Glutamatergic neuron (in vitro differentiated cells): ENCODE measurements around the gene MAST2. TPM values are rescaled to one million over a fixed set of nuclear protein-coding genes. Genes with fewer than 3 reads are reported as not detected.

Source experiments
- DNase-seq: peaks from one replicate; pipeline ENCODE4 v3.0.0; 2022
- H3K27ac Mint-ChIP-seq: one replicate; pipeline ENCODE4 v1.8.0; 2020; ENCODE audit warnings: mild to moderate bottlenecking, mixed read lengths, inconsistent platforms; ENCODE audit not compliant: unreplicated experiment
- H3K27me3 Mint-ChIP-seq: one replicate; pipeline ENCODE4 v1.8.0; 2020; ENCODE audit warnings: mild to moderate bottlenecking, moderate library complexity, mixed read lengths, inconsistent platforms; ENCODE audit not compliant: unreplicated experiment
- H3K36me3 Mint-ChIP-seq: one replicate; pipeline ENCODE4 v1.8.0; 2020; ENCODE audit warnings: mild to moderate bottlenecking, mixed read lengths, inconsistent platforms; ENCODE audit not compliant: unreplicated experiment
- H3K4me1 Mint-ChIP-seq: one replicate; pipeline ENCODE4 v1.8.0; 2020; ENCODE audit warnings: mild to moderate bottlenecking, low read depth, mixed read lengths, inconsistent platforms; ENCODE audit not compliant: unreplicated experiment
- H3K4me3 Mint-ChIP-seq: one replicate; pipeline ENCODE4 v1.8.0; 2020; ENCODE audit warnings: mild to moderate bottlenecking, mixed read lengths, inconsistent platforms; ENCODE audit not compliant: unreplicated experiment
- H3K9me3 Mint-ChIP-seq: one replicate; pipeline ENCODE4 v1.8.0; 2020; ENCODE audit warnings: mild to moderate bottlenecking, moderate library complexity, mixed read lengths, inconsistent platforms; ENCODE audit not compliant: unreplicated experiment
- CTCF ChIP-seq: fragments of 200-600 bp; sonication (generic); IDR thresholded peaks from one replicate; pipeline ENCODE4 v1.5.0; 2021; ENCODE audit not compliant: partially characterized antibody, unreplicated experiment
- total RNA-seq: library from RNA; stranded (reverse); fragmentation: NEBNext Ultra II Directional; extraction: Animal tissue kit (Norgen Biotek cat#: 25700); gene quantifications from one replicate; pipeline ENCODE4 v1.2.1, GENCODE V29; 2021; ENCODE audit not compliant: unreplicated experiment

Gene MAST2
- total RNA-seq, 1 donor from 2014 or later: 95.1 TPM

DNA sequence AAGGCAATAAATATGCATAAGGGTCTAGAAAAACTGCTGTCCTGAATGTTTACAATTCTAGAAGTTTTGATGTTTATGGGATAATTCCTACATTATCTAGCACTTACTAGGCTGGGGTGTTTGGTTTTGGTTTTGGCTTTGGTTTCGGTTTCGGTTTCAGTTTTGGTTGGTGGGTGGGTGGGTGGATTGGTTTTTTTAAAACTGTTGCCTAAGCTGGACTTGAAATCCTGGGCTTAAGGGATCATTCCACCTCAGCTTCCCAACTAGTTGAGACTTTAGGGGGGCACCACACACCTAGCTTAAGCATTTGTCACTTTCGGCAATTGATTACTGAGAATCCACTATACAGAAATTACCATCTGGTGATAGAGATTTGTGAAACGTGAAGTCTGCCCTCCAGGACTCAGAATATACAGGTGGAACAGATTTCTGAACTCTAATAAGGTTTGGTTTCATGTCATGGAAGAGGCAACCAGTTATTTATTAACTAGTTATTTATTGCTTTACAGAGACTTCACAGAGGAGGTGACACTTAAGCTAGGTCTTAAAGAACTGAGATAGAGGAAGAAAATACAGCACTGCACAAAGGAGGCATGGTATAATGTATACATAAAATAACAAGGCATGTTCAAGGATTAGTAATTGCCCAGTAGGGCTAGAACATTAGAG lies 259.4 kb downstream of the MAST2 start:
- H3K9me3 Mint-ChIP-seq: peaks cover 3% of the 10 kb centered on the region
- H3K36me3 Mint-ChIP-seq: peaks cover 18% of the 10 kb centered on the region
- DNase-seq: no peak
- no peaks in the 10 kb centered on the region for H3K4me1 Mint-ChIP-seq
- no peak for TF ChIP-seq CTCF
- peaks cover 11% of the 10 kb centered on the region for H3K27me3 Mint-ChIP-seq
- H3K27ac Mint-ChIP-seq: peak overlapping the region; percentile 28
- H3K4me3 Mint-ChIP-seq: no peak overlapping the region

DNA sequence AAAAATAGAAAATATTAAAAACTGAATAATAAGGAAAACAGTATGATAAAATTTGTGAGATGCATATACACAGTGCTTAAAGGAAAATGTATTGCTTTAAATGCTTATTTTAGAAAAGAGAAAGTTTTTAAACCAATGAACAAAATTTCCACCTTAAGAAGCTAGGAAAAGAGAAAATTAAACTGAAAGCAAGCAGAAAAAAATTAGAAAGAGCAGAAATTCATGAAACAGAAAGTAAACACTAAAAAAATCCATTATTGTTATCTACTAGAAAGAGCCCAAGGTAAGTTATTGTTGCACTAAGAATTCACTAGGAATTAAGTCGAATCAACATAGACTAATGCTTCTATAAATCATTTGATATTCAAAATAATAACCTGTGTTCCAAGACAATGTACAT lies 261.3 kb downstream of the MAST2 start:
- H3K4me3 Mint-ChIP-seq: no peak overlapping the region
- peaks cover 6% of the 10 kb centered on the region for H3K27me3 Mint-ChIP-seq
- H3K9me3 Mint-ChIP-seq: peaks cover 3% of the 10 kb centered on the region
- no peak for TF ChIP-seq CTCF
- H3K27ac Mint-ChIP-seq: no peak overlapping the region
- H3K4me1 Mint-ChIP-seq: no peaks in the 10 kb centered on the region
- peaks cover 12% of the 10 kb centered on the region for H3K36me3 Mint-ChIP-seq
- DNase-seq: no peak

DNA sequence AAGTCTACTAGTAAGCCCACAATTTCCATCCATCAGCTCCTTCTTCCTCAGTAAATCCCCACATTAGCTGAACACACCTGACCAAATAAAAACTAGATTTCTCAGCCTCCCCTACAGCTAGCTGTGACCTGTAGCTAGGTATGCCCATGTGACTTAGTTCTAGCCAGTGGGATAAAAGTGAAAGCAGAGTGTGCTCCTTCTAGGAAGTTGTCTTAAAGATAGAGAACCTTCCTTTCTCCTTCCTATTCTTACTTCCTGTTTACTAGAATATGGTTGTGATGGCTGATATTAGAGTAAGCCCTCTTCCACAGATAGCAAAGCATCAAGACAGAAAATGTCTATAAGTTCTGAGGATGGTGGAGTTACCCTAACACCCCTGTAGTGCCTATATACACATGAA lies 262.0 kb downstream of the MAST2 start:
- Mint-ChIP-seq H3K4me3 (no peak overlapping the region), H3K9me3 (peaks cover 3% of the 10 kb centered on the region), H3K4me1 (no peaks in the 10 kb centered on the region), H3K36me3 (peaks cover 12% of the 10 kb centered on the region), H3K27ac (no peak overlapping the region), H3K27me3 (peaks cover 6% of the 10 kb centered on the region)
- no peak for DNase-seq
- TF ChIP-seq CTCF: no peak

DNA sequence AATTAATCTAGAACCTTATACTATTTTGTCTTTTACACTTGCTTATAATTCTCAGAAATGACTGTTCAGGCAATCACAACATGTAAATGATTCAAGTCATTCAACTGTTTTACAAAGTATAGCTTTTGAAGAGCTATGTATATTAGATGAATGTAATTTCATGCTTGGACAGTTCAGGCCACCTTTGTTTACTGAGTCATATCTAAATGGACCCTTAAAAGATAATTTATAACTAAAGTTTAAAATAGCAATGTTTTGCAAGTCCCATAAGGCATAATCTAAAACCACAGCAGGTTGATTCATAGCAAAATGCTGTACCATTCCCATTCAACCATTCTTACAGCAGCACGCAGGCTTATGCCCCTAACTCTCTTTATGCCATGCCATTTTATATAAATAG lies 264.2 kb downstream of the MAST2 start:
- Mint-ChIP-seq H3K9me3 (peaks cover 5% of the 10 kb centered on the region), H3K36me3 (no peaks in the 10 kb centered on the region), H3K27me3 (peaks cover 1% of the 10 kb centered on the region), H3K4me1 (peaks cover 2% of the 10 kb centered on the region), H3K27ac (no peak overlapping the region), H3K4me3 (no peak overlapping the region)
- no peak for DNase-seq
- TF ChIP-seq CTCF: no peak

DNA sequence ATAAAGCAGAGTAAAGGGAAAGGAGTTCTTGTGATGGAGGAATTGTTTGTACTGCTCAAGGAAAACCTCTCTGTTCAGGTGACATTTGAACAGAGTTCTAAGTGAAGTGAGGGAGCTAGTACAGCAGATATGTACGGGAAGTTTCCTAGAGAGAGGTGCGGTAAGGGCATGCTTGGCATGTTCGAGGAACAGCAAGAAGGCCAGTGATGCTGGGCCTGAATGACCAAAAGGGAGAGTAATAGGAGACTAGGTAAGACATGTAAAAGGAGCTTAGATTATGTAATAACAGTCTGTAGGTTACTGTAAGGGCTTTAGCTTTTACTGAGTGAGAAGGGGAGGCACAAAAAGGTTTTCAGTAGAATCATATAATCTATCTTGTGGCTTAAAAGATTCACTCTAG lies 265.1 kb downstream of the MAST2 start:
- Mint-ChIP-seq H3K4me1 (peaks cover 2% of the 10 kb centered on the region), H3K9me3 (peaks cover 4% of the 10 kb centered on the region), H3K36me3 (no peaks in the 10 kb centered on the region), H3K4me3 (no peak overlapping the region), H3K27ac (no peak overlapping the region), H3K27me3 (peaks cover under 1% of the 10 kb centered on the region)
- no peak for DNase-seq
- TF ChIP-seq CTCF: no peak
